Measurements from ENCODE around the gene ASCL2.
"Not testable (repeated sequence)": the region's sequence is repeated elsewhere in the genome, so short reads cannot be mapped to it uniquely, and the experiment has no call there.

Gene ASCL2

DNA sequence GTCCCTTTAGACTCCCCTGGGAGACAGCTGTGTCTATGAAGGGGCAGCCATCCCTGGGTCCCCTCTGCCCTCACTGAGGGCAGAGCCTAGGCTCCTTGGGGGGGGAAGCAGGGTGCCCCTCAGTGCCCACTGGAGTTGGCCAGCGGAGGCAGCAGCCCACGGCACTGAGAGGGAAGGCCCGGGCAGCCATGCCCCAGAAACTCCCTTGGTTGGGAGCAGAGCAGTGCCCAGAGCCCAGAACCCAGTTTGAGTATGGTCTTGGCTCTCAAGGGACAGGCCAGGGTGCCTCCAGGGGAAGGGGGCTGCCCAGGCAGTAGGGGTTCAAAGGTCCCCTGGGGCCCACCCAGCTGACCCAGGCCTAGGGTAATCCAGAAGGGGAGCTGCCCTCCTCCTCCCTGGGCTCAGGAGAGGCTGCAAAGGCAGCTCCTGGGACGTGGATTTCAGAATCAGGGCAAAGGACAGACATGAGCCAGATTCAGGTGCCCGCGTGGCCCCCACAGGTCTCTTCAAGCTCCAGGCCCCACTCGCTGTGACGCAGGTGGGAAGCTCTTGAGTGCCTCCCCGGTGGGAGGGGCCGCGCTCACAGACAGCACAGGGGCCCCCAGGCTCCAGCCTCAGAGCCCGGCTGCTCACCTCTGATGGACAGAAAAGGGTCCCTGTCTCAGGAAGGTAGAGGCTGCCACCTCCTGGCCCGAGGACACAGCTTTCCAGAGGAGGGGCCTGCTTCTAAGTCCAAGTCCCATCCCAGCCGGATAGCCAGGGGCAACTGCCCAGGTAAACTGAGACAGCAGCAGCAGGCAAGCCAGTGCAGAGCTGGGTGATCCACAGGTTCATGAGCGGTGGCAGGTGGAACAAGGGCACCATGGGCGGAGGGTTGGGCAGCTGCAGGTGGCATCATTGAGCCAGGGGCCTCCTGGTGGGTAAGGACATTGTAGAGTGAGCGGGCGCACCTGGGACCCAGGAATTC is 28.7 kb upstream of the ASCL2 start:
- in situ Hi-C loops (cut with MboI; ENCODE audit: low sequenced_read_pairs): no loop called here

DNA sequence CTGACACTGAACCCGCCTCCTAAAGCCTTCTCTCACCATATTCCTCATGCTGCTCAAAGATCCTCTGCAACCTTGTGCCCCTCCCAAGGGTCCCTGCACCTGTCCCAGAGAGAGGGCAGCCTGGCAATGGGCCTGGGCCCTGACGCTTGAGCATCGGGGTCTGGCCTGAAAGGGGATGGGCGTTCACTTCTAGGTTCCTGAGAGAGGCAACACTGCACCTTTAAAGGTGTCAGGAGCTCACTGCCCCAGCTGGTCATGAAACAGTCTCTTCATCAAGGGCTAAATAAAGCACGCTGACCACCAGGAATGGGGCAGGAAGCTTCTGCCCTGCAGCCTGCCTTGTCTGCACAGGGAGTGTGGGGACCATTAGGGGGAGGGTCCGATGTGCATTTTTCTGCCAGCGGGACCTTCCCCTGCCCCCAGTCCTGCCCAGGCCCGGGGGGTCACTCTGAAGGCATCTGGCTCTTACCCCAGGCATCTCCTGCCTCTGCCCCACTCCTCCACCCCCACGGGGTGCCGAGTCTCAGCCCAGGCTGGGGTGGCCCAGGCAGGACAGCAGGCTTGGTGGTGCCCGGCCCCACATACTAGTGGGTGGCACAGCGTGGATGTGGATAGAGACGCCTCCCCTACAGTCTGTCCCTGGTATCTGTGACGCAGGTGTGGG is 27.9 kb upstream of the ASCL2 start:
- in situ Hi-C loops (cut with MboI; ENCODE audit: low sequenced_read_pairs): no loop called here

DNA sequence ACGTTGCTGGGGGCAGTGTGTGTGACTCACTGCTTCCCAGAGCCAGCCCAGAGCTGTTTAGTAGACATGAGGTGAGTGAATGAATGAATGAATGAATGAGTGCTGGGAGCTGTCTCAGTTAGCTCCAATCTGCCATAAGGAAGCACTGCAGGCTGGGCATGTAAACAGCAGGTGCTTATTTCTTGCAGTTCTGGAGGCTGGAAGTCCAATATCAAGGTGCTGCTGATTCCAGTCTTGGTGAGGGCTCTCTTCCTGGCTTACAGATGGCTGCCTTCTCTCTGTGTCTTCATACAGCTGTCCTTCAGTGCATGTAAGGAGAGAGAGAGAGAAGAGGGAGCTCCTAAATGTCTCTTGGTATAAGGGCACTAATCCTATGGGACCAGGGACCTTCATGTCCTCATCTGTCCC is 27.2 kb upstream of the ASCL2 start:
- in situ Hi-C loops (cut with MboI; ENCODE audit: low sequenced_read_pairs): no loop called here

DNA sequence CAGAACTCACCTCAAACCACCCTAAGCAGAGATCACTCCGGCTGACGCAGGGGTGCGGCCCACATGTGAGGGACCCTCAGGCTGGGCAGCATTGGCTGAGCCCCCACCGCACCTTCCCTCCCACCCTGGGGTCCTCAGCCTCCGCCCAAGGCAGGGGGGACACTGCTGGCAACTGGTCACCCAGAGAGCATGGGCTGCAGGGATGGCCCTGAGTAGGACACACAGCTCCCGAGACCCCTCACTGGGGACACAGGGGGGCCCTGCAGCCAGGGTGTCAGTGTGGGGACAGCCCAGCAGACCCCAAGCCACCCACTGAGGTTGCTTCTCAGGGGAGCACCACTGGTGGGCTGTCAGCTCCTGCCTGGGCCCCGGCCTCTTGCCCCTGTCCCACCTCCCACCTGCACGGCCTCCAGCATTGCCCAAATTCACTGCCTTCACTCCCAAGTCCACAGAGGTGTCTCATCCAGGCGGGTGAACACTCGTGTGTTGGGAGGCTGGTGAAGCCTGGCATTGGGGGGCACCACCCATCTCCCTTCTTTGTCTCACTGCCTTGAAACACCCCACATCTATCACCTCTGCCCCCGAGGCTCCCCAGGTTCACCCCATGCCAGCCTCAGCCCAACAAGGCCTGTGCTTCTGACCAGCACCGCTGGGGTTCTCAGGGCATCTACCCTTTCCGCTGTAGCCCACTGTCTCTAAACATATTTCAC is 26.7 kb upstream of the ASCL2 start:
- in situ Hi-C loops (cut with MboI; ENCODE audit: low sequenced_read_pairs): no loop called here

DNA sequence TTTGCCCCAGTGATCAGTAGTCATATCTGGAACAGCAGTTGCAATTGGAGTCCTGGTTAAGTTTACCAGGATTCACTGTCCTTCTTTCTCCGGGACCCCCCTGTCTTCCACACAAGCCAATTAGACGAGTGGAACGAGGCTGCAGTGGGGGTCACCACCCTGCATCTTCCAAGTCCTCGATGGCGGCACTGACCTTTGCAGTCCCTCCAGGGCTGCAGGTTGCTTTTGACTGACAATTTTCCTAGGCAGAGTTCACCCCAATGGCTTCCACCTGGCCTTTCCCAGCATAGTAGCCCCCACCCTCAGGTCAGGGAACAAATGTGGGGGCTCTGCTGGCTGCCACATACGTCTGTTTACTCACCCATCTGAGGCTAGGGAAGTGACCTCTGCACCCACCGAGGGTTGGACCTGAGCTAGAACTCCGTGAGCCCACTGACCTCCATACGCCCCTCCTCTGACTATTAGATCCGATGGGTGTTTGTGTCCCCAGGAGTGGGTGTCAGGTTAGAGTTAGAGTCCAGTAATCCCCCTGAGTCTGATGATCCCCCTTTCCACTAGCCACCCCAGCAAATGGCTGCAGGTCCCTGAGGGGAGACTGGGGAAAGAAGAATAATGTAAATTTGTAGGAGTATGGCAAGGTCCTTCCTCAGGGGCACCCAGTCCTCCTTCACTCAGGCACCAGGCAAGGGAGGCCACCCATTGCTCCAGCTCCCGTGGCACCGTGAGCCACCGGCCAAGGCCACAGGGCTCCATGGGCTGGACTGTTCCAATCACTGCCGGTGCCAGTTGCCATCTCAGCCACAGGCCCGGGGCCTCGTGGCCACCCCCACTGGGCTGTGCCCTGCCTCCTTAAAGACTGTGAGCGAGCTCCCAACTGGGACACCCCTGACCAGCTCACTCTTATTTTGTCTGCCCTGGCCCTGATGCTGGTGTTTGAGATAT is 25.9 kb upstream of the ASCL2 start:
- in situ Hi-C loops (cut with MboI; ENCODE audit: low sequenced_read_pairs): no loop called here

DNA sequence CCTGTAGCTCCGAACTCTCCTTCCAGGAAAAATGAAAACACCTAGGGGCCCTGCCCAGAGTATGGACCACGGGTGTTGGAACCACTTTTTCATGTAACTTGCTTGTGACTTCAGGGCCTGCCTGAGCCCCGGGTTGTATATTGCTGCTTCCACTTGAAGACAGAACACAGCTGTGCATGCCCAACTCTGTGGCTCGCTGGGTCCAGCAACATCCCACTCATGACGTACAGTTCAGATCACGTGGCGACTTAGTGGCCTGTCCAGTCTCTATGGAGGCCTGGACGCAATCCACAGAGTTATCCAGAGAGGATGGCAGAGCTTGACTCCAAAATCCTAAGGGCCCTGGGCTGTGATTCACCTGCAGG is 24.5 kb upstream of the ASCL2 start:
- in situ Hi-C loops (cut with MboI; ENCODE audit: low sequenced_read_pairs): no loop called here

DNA sequence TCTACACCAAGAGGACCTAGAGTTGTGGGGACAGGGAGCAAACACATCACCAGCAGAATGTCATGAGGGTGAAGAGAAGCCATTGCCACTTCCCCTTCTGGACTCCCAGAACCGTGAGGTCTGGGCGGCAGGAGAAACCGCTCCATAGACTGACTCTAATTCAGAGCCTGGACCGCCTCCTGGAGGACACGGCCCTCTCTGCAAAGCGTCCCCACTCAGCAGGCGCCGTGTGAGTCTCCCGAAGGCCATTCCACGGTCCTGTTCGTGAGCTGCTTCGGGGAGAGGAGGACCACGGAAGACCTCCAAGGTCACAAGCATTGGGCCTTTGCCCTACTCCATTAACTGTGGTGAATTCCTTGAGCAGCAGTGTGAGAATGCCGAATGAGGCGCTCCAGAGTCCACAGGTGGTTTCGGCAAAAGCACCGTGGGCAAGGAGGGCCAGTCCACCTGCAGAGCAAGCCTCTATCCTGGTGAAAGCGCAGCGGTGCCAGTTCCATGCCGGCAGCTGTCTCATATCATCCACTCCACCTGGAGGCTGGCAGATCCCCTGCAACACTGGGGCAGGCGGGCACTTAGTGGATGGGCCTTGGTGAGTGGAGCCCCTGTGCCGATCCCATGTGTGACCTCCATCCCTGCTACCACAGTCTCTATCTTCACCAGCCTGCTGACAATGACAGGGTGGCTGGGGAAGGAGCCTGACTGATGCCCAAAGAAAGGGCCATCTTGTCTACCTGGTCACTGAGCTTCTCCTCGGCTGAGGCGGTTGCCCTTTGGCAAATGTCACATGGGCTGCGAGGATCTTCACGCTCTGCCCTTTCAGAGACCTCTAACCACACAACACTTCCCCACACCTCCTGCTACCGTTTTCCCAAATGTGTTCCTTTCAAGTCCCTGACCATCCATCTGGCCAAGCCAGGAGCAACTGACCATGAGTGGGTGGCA is 23.9 kb upstream of the ASCL2 start:
- in situ Hi-C loops (cut with MboI; ENCODE audit: low sequenced_read_pairs): no loop called here

DNA sequence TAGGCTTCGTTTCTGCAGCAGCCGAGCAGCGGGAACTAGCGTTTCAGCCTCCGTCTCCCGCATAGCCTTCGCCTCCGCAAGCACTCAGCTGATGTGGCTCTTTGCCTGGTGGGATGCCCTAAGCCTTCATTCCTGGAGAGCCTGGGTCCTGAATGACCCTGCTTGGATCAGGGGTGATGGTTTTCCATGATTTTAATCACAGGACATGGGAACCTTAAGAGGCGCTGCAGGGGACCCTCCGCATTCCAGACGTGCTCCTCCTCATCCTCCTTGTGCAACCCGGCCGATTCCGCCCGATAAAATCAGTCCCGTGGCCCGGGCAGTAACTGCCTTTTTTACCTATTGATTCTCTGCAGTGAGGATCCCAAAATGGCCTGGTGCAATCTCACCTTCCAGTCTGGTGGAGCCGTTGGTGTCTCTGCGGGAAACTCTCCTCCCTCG is 23.2 kb upstream of the ASCL2 start:
- in situ Hi-C loops (cut with MboI; ENCODE audit: low sequenced_read_pairs): no loop called here

DNA sequence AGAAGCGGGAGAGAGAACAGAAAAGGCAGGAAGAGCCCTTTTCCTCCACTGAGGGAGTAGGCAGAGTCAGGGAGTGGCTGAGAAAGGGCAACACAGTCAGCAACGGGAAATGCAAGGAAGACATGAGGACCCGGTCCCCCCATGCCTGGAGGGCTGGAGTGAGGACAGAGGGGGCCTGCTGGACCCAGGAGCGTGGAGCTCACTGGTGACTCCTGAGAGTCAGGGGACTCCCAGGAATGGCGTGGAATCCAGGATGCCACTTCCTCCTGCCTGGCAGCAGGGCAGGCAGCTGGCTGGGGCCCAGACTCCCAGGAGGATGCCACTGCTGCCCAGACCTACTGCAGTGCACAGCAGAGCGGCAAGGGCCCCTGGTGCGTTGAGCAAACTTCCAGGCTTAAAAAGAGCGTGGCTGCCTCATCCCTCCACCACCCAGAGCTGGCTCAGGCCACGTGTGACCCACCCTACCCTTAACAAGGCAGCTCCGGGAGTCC is 20.0 kb upstream of the ASCL2 start:
- in situ Hi-C loops (cut with MboI; ENCODE audit: low sequenced_read_pairs): no loop called here

DNA sequence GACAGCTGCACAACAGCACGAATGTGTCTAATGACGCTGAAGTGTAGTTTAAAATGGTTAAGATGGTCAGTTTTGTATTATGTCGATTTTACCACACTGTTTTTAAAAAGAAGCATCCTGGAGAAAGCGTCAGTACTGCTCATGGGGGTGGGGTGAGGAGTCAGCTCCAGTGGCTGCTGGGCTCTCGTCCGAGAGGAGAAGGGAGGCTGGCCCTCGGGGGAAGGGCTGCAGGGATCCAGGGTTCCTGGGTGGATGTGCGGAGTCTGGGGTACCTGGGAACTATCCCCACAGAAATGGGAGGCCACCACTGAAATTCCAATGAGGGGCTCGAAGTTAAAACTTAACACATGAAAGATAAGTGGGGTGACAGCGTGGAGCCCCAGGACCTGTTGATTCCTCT is 19.5 kb upstream of the ASCL2 start:
- in situ Hi-C loops (cut with MboI; ENCODE audit: low sequenced_read_pairs): no loop called here

DNA sequence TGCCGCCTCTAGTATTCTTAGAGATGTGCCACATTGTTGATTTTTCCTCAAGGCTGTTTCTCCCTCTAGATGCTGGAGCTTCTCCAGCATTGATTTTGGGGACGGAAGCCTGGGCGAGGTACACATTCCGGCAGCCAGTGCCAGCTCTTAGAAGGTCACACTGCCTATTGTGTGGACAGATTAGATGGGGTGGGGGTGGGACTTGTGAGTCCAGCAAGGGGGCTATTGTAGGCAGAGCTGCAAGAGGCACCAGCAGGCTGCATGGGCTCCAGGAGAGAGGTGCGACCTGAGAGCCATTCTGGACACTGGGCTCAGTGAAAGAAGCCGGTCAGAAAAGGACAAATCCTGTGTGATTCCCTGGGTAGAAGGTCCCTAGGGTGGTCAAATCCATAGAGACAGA is 19.0 kb upstream of the ASCL2 start:
- in situ Hi-C loops (cut with MboI; ENCODE audit: low sequenced_read_pairs): no loop called here

DNA sequence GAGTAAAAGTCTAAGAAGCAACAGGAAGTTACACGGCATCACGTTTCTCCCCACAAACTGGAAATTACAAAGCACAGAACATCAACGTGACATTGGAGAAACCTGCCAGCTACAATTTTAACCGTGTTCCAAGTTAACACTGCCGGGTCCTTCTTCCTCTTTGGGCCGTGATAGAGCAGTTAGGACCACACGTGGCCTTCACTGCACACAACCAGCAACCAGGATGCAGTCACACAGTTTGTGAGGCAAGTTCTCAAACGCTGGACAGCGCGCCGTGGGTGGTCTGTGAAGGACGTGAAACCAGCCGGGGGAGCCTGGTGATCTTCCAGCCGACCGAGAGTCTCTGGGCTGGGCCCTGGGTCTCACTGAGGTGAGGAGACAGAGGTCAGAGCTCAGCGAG is 16.7 kb upstream of the ASCL2 start:
- in situ Hi-C loops (cut with MboI; ENCODE audit: low sequenced_read_pairs): no loop called here

DNA sequence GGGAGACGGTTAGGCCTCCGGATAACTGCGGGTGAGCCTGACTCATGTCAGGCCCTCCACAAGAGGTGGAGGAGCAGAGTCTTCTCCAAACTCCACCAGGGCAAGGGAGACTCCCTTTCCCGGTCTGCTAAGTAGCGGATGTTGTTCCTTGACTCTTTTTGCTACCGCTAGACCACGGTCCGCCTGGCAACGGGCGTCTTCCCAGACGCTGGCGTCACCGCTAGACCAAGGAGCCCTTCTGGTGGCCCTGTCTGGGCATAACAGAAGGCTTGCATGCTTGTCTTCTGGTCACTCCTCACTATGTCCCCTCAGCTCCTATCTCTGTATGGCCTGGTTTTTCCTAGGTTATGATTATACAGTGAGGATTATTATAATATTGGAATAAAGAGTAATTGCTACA is 16.0 kb upstream of the ASCL2 start:
- in situ Hi-C loops (cut with MboI; ENCODE audit: low sequenced_read_pairs): not testable (repeated sequence)

DNA sequence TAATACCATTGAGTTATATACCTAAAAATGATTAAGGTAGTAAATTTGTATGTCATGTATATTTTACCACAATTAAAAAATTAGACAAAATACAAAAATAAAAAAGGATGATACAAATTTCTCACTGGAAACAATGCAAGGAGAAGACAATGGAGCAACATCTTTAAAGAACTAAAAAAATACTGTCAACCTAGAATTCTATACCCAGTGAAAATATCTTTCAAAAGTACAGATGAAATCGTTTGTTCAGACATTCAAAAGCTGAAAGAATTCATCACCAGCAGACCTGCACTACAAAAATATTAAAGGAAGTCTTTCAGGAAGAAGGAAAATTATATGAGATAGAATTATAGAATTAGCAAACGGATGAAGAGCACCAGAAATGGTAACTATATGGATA is 9.8 kb upstream of the ASCL2 start:
- in situ Hi-C loops (cut with MboI; ENCODE audit: low sequenced_read_pairs): no loop called here

DNA sequence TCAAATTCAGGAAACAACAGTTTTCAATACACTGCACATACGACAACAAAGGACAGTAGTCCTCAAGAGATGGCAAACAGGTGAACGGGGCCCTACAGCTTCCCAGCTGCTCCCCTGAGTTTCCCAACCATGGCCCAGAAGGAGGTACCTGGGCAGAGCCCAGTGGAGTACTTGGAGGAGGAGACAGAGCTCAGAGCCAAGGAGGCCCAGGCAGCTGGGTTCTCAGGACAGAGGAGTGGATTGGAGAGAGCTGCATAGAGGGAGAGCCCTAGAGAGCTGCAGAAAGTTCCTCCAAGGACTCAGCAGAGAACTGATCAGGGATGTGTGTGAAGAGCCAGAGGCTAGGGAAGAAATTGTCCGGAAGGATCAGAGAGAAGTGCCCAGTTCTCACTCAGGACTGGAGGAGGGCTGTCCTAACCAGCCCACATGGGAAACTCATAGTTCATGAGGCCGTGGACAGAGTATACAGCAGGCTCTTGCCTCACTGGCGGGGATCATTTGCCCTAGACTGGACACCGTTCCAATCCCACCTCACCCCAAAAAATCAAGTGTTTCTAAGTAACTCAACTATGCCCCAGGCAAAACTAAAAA is 7.6 kb upstream of the ASCL2 start:
- in situ Hi-C loops (cut with MboI; ENCODE audit: low sequenced_read_pairs): no loop called here

DNA sequence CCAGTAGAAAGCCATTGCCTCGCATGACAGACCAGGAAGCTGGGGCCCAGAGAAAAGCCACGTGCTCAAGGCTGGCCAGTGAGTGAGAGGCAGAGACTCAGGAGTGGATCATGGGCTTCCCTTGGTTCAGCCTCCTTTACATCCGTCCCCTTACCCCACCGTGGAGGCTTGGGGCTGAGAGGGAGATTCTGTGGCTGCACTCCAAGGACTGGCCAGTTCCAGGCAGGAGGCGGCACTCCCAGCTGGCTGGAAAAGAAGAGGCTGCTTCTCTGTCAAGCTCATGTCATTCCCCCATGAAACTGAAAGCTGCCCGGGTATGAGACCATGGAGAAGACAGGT is 6.6 kb upstream of the ASCL2 start:
- in situ Hi-C loops (cut with MboI; ENCODE audit: low sequenced_read_pairs): no loop called here

DNA sequence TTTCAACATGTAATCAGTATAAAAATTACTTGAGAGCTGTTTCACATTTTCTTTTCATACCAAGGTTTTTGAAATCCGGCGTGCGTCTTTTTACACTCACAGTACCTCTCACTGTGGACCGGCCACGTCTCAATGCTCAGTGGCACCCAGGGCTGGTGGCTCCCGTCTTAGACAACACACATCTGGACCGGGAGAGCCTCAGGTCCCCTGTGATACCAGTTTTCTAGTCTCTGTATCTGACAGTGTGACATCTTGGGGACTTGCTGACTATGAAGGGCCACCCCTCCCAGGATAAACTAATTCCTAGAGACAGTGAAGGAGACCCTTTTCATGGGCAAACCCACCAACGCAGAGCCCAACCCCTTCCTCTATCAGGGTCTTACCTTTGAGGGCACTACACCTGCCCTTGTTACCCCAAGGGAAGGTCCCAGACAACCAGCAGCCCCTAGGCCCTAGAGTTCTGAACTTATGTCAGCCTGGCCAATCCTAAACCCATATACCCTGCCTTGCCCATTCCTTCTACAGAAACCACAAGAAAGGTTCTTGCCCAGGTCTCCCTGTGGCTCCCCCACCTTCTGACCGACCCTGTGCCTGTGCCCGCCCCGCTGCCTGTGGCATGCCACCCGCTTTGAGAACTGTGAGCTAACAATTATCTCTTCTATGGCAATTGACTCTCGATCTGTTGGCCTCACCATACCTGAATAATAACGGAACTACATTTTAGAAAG is 6.1 kb upstream of the ASCL2 start:
- in situ Hi-C loops (cut with MboI; ENCODE audit: low sequenced_read_pairs): no loop called here

Measured in HL-60/S4 treated with phorbol 12-myristate 13-acetate at 8.2 ng/mL for 4 days and 3 days (cell line).